ENCODE measurements around the gene CFD.

The CFD gene

DNA sequence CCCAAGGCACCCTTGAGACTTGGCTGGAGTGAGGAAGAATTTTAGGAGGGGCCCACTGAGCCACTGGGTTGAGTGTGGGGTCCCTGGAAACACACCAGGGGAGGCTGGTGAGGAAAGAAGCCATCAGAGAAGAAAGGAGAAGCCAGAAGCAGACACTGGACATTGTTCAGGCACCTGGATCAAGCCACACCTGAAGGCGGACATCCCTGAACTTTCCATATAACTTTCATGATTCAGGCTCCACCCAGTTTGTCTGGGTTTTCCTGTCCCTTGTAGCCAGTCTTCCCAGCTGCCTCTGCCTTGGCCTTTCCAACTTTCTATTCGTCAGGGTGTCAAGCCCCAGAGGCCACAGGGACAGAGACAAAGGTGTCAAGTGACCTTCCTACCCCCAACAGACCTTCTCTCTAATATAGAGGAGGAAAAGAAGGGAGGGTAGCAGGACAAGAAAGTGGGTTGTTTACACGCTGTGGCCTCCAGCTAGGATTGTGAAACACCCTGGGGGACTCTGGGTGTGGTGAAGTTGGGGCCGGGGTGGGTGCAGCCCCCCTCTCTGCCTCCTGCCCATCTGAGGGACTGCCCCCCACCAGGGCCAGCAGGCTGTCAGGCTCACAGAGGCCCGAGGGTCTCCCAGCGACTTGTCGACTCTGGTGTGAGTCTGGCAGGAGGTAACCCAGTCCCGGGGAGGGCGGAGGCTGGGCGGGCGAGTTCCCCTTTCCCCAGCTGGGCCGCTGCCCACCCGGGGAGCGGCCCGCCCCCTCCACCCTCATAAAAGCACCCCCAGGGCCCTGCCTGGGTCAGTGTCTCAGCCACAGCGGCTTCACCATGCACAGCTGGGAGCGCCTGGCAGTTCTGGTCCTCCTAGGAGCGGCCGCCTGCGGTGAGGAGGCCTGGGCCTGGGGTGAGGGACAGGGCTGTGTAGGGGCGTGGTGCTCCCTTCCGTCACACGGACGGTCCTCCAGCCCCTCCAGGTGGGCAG is at the start of gene CFD:
Gene CFD (plus strand): TSS at position 797 of the 976 bp plus-strand sequence. CDS start 26 bp downstream, at position 823.
- TF ChIP-seq, protein P1, sequence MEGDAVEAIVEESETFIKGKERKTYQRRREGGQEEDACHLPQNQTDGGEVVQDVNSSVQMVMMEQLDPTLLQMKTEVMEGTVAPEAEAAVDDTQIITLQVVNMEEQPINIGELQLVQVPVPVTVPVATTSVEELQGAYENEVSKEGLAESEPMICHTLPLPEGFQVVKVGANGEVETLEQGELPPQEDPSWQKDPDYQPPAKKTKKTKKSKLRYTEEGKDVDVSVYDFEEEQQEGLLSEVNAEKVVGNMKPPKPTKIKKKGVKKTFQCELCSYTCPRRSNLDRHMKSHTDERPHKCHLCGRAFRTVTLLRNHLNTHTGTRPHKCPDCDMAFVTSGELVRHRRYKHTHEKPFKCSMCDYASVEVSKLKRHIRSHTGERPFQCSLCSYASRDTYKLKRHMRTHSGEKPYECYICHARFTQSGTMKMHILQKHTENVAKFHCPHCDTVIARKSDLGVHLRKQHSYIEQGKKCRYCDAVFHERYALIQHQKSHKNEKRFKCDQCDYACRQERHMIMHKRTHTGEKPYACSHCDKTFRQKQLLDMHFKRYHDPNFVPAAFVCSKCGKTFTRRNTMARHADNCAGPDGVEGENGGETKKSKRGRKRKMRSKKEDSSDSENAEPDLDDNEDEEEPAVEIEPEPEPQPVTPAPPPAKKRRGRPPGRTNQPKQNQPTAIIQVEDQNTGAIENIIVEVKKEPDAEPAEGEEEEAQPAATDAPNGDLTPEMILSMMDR (IDR thresholded peaks at IDR 0.05): no peak

DNA sequence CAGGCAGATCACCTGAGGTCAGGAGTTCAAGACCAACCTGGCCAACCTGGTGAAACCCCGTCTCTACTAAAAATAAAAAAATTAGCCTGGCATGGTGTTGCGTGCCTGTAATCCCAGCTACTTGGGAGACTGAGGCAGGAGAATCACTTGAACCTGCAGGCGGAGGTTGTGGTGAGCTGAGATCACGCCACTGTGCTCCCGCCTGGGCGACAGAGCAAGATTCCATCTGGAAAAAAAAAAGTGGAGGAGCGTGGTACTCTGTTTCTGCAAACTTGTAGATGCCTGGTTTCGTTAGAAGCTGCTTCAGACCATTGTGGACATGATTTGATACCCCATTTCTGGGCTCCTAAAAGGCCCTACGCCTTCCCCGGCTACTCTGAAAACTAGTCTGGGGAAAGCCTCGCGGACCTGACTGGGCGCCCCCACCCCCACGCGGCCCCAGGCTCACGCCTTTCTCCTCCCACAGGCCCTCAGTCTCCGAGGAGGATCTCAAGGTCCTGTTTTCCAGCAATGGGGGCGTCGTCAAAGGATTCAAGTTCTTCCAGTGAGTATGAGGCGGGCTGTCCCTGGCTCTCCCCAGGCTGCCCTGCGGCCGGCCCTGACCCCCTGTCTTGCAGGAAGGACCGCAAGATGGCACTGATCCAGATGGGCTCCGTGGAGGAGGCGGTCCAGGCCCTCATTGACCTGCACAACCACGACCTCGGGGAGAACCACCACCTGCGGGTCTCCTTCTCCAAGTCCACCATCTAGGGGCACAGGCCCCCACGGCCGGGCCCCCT is 49.2 kb upstream of the CFD start:
- TF ChIP-seq, protein P1 (IDR thresholded peaks at IDR 0.05): no peak

DNA sequence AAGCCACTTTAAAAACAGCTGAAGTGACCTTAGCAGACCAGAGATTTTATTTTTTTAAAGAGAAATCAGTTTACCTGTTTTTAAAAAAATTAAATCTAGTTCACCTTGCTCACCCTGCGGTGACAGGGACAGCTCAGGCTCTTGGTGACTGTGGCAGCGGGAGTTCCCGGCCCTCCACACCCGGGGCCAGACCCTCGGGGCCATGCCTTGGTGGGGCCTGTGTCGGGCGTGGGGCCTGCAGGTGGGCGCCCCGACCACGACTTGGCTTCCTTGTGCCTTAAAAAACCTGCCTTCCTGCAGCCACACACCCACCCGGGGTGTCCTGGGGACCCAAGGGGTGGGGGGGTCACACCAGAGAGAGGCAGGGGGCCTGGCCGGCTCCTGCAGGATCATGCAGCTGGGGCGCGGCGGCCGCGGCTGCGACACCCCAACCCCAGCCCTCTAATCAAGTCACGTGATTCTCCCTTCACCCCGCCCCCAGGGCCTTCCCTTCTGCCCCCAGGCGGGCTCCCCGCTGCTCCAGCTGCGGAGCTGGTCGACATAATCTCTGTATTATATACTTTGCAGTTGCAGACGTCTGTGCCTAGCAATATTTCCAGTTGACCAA is 48.5 kb upstream of the CFD start:
- TF ChIP-seq, protein P1 (IDR thresholded peaks at IDR 0.05): no peak

DNA sequence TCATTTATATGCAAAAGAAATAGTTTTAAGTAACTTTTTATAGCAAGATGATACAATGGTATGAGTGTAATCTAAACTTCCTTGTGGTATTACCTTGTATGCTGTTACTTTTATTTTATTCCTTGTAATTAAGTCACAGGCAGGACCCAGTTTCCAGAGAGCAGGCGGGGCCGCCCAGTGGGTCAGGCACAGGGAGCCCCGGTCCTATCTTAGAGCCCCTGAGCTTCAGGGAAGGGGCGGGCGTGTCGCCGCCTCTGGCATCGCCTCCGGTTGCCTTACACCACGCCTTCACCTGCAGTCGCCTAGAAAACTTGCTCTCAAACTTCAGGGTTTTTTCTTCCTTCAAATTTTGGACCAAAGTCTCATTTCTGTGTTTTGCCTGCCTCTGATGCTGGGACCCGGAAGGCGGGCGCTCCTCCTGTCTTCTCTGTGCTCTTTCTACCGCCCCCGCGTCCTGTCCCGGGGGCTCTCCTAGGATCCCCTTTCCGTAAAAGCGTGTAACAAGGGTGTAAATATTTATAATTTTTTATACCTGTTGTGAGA is 47.9 kb upstream of the CFD start:
- TF ChIP-seq, protein P1 (IDR thresholded peaks at IDR 0.05): no peak

DNA sequence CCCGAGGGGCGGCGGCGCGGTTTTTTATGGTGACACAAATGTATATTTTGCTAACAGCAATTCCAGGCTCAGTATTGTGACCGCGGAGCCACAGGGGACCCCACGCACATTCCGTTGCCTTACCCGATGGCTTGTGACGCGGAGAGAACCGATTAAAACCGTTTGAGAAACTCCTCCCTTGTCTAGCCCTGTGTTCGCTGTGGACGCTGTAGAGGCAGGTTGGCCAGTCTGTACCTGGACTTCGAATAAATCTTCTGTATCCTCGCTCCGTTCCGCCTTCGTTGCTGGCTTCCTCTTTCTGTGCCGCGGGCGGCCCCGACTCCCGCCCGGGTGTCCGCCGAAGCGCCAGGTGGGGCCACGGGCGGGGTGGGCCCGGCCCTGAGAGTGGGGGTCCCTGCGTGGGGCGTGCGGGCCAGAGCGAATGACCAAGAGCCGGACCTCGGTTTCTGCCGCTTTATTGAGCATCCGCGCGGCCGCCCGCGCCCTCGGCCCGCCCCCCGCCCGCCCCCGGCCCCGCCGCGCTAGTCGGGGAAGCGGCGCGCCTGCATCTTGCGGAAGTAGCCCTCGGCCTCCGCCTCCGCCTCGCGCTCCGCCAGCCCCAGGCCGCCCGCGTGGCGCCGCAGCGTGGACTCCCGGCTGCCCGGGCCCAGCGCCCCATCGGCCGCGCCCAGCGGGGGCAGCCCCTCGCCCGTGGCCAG is 47.3 kb upstream of the CFD start:
- TF ChIP-seq, protein P1 (IDR thresholded peaks at IDR 0.05): no peak

DNA sequence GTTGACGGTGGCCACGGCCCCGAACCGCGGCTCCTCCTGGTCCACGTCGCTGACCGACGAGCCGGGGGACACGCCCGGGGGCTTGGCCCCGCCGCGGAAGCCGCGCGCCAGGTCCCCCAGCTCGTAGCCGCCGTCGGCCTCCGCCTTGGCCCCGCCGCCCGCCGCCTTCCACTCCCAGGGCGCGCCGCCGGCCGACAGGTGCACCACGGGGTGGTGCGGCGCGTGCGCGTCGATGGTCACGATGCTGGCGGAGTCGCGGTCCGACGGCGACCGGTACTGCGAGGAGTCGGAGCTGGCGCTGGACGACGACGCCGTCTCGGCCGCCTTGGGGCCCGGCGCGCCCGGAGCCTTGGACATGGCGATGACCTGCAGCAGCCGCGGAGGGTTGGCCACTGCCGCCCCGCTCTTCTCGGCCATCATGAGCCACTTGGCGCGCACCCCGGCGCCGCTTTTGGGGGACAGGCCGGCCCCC is 46.7 kb upstream of the CFD start:
- TF ChIP-seq, protein P1 (IDR thresholded peaks at IDR 0.05): no peak
